GM12874 (cell line): ENCODE results near the gene PPFIBP2.

Experiments used
- CTCF ChIP-seq: IDR thresholded peaks from 2 replicates; pipeline ENCODE4 v1.5.1; 2011; ENCODE audit warnings: low read depth, mild to moderate bottlenecking, control low read depth, low read length, moderate library complexity; ENCODE audit not compliant: insufficient read depth

Gene PPFIBP2

GRCh38 chr11:7575841-7576725 lies 62.3 kb downstream of the PPFIBP2 start:
- TF ChIP-seq CTCF: no peak

- no peak for TF ChIP-seq CTCF
These were observed 63.0 kb downstream of the PPFIBP2 start for GRCh38 chr11:7576726-7577290.

GRCh38 chr11:7577291-7578190 lies 63.7 kb downstream of the PPFIBP2 start:
- TF ChIP-seq CTCF: no peak

GRCh38 chr11:7578276-7578955 lies 64.6 kb downstream of the PPFIBP2 start:
- no peak for TF ChIP-seq CTCF

- no peak for TF ChIP-seq CTCF
These were observed 65.6 kb downstream of the PPFIBP2 start for GRCh38 chr11:7579361-7579791.

GRCh38 chr11:7581021-7581590 lies 67.3 kb downstream of the PPFIBP2 start:
- no peak for TF ChIP-seq CTCF
